Measurements from ENCODE around the gene CALML6. TPM values are rescaled to one million over a fixed set of nuclear protein-coding genes. Genes with fewer than 3 reads are reported as not detected.

The CALML6 gene
- total and polyA plus RNA-seq, 5 donors = 0.18 to 0.36 (median 0.24) TPM; not detected in 2

DNA sequence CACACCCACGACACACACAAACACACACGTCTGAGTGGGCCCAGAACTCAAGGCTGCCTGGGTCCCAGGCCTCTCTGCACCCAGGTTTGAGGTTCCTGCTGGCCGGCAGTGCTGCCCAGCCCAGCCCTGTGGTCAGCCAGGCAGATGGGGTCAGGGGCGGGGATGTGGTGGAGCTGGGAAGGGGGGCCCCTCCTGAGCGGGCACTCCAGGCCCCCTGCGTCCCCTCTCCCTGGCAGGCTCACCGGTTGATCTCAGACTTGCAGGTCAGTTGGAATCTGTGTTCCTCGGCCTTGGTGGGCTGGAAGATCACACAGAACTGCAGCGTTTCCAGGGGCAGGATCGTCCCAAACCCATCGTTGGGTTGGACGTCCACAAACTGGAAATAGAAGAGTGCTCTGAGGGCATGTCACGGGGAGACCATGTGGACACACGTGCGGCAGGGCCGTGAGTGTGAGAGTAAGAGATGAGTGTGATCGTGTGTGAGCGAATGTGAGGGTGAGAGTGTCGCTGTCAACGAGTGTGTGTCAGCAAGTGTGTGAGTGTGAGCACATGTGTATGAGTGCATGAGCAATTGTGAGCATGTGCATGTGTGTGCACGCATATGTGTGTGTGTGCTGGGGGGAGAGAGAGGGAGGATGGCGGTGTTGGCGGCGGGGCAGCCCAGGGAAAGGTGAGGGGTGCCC lies 23.7 kb downstream of the CALML6 start:
- no peak overlapping the region for H3K4me3 ChIP-seq (ENCODE audit: low read length)
- intact Hi-C loops (cut with DNase I) = no loop called here
- H3K27me3 ChIP-seq (ENCODE audit: control insufficient read depth, insufficient read depth) = no peaks in the 10 kb centered on the region
- H3K9me3 ChIP-seq (ENCODE audit: control insufficient read depth, low read length) = no peaks in the 10 kb centered on the region
- WGBS = 79% methylated on average over 24 of the region's 24 CpGs
- ATAC-seq = no peak
- H3K4me1 ChIP-seq (ENCODE audit: control insufficient read depth, insufficient read depth, low read length) = no peaks in the 10 kb centered on the region
- DNase-seq = peak in 1 of 3 donors; percentile 20
- no peak overlapping the region for H3K27ac ChIP-seq (ENCODE audit: low read length)

DNA sequence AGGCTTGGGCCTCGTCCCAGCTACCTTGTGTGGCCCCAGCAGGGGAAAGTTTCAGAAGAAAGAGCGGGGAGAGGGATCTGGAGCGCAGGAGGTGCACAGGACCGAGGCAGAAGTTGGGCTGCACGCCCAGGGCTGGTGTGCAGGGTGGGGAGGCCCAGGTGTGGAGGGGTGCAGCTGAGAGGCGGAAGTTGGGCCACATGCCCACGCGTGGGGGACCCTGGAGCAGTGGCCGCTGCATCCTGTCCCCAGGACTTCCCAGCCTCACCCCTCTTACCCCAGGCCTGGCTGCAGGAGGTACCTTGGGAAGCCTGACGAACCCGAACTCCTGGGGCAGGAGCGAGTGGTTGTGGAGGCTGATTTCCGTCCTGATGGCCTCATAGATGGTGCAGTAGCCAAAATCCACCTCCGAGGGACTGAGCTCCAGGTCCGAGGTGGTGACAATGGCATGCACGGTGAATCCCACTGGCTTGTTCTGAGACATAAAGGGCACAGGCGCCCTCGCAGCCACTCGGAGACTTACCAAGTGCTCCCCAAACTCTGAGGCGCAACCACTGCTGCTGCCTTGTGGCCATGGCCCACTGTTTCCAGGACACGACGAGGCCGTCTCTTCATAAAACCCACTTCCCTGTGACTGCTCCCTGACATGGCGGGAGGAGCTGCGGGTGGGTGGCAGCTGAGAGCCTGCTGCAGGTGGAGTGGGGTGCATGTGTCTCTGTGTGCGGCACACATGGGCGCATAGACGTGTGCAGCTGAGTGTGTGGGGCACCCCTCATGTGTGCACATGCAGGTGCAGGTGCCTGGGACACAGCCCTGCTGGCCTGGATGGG lies 24.4 kb downstream of the CALML6 start:
- no peak for ATAC-seq
- DNase-seq = peak in 1 of 3 donors; percentile 26
- no peaks in the 10 kb centered on the region for H3K9me3 ChIP-seq (ENCODE audit: control insufficient read depth, low read length)
- WGBS = 85% methylated on average over 28 of the region's 28 CpGs
- no peaks in the 10 kb centered on the region for H3K4me1 ChIP-seq (ENCODE audit: control insufficient read depth, insufficient read depth, low read length)
- H3K27me3 ChIP-seq (ENCODE audit: control insufficient read depth, insufficient read depth) = no peaks in the 10 kb centered on the region
- H3K27ac ChIP-seq (ENCODE audit: low read length) = no peak overlapping the region
- intact Hi-C loops (cut with DNase I) = loop anchor here in 2 of 4 donors (5.0 to 10.0 kb wide), 2 partner anchors 108 to 235 kb away; no protein-coding TSS in a partner anchor
- H3K4me3 ChIP-seq (ENCODE audit: low read length) = no peak overlapping the region

DNA sequence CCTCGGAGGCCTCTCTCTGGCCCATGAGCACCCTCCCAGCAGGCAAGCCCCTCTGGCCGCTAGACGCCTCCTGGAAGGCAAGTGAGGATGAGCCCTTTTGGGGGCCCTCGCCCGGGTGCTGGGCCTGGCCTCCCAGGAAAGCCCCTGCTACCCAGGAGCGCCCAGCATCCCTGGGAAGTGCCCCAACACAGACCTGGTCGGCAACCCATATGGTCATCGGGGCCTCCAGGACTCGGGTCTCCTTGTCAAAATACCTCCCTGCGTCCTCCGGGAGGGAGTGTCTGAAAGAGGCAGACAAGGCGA lies 25.0 kb downstream of the CALML6 start:
- H3K9me3 ChIP-seq (ENCODE audit: control insufficient read depth, low read length) = no peaks in the 10 kb centered on the region
- no peak overlapping the region for H3K27ac ChIP-seq (ENCODE audit: low read length)
- intact Hi-C loops (cut with DNase I) = loop anchor here in 2 of 4 donors (5.0 to 10.0 kb wide), 2 partner anchors 107 to 235 kb away; no protein-coding TSS in a partner anchor
- no peaks in the 10 kb centered on the region for H3K4me1 ChIP-seq (ENCODE audit: control insufficient read depth, insufficient read depth, low read length)
- H3K4me3 ChIP-seq (ENCODE audit: low read length) = no peak overlapping the region
- H3K27me3 ChIP-seq (ENCODE audit: control insufficient read depth, insufficient read depth) = no peaks in the 10 kb centered on the region
- DNase-seq = peak in 1 of 3 donors; percentile 35
- WGBS = 86% methylated on average over 12 of the region's 12 CpGs
- ATAC-seq = no peak

DNA sequence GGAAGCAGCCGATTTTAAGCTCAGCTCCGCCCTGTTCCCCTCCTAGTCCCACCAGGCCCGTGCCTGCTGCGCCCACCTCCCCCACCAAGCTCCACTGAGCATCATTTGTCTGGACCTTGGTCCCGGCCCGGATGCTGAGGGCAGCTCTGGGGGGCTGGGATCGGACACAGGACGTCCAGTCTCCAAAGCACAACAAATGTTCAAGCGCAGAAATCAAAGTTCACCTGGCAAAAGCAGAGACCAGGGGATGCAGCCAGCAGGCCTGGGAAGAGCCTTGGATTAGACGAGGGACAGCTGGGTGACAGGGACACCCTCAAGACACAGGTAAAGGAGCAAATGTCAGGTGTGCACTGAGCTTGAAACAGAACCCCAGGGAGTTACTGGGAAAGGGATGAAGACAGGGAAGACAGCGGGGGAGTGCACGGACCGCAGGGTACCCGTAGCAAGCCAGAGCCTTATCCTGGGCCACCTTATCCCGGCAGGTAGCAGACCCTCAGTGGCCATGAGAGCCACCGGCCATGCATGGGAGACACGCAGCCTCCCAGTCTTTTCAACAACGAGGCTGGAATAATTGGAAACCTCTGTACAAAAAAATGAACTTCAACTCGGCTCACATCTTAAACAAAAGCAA lies 26.3 kb downstream of the CALML6 start:
- 66% methylated on average over 19 of the region's 19 CpGs for WGBS
- intact Hi-C loops (cut with DNase I) = loop anchor here in 2 of 4 donors (5.0 to 10.0 kb wide), 2 partner anchors 106 to 233 kb away; no protein-coding TSS in a partner anchor
- DNase-seq (peak in 2 of 3 donors; percentile 24 to 35), ATAC-seq (no peak)
- H3K4me3 ChIP-seq (ENCODE audit: low read length) = no peak overlapping the region
- no peaks in the 10 kb centered on the region for H3K4me1 ChIP-seq (ENCODE audit: control insufficient read depth, insufficient read depth, low read length)
- no peaks in the 10 kb centered on the region for H3K27me3 ChIP-seq (ENCODE audit: control insufficient read depth, insufficient read depth)
- H3K27ac ChIP-seq (ENCODE audit: low read length) = no peak overlapping the region
- no peaks in the 10 kb centered on the region for H3K9me3 ChIP-seq (ENCODE audit: control insufficient read depth, low read length)

DNA sequence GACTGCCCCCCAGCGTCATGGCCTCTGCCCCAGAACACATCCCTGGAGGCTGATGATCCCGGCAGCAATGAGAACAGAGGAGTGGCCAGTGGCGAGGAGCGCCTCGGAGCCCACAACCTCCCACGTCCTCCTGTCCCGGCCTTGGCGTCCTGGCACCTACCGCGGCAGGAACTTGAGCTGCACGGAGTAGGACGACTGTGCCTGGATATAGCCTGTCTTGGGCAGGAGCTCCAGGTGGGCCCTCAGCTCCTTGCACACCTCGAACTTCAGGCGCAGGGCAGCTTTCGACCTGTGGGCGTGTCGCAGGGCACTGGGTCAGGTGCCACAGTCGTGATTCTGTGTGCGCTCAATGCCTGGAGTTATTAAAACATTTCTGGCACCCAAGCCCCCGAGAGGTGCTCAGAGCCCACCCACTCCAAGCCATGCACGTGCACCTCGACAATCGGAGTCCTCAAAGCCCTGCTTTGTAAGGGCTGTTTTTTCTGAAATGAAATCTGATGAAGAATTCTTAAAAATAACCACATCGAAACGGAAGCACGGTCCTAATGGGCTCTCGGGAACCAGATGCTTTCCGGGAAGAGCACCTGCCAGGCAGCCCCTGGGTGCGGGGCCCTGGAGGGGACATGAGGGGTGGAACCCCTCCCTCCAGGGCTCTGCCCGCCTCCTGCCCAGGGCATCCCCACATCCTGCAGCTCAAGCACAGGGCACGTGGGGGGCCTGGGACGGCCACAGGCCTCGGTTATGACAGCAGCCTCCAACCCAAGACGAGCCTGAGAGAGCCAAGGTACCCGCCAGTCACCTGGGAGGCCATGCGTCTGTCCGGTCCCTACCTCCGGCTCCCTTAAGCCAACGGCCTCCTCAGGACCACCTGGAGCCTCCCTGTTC lies 27.1 kb downstream of the CALML6 start:
- WGBS = 74% methylated on average over 39 of the region's 39 CpGs
- no peak overlapping the region for H3K27ac ChIP-seq (ENCODE audit: low read length)
- H3K27me3 ChIP-seq (ENCODE audit: control insufficient read depth, insufficient read depth) = no peaks in the 10 kb centered on the region
- DNase-seq (peak in 2 of 3 donors; percentile 22 to 40), ATAC-seq (no peak)
- intact Hi-C loops (cut with DNase I) = loop anchor here in 2 of 4 donors (5.0 to 10.0 kb wide), 2 partner anchors 105 to 233 kb away; no protein-coding TSS in a partner anchor
- H3K4me1 ChIP-seq (ENCODE audit: control insufficient read depth, insufficient read depth, low read length) = no peaks in the 10 kb centered on the region
- H3K4me3 ChIP-seq (ENCODE audit: low read length) = no peak overlapping the region
- no peaks in the 10 kb centered on the region for H3K9me3 ChIP-seq (ENCODE audit: control insufficient read depth, low read length)

DNA sequence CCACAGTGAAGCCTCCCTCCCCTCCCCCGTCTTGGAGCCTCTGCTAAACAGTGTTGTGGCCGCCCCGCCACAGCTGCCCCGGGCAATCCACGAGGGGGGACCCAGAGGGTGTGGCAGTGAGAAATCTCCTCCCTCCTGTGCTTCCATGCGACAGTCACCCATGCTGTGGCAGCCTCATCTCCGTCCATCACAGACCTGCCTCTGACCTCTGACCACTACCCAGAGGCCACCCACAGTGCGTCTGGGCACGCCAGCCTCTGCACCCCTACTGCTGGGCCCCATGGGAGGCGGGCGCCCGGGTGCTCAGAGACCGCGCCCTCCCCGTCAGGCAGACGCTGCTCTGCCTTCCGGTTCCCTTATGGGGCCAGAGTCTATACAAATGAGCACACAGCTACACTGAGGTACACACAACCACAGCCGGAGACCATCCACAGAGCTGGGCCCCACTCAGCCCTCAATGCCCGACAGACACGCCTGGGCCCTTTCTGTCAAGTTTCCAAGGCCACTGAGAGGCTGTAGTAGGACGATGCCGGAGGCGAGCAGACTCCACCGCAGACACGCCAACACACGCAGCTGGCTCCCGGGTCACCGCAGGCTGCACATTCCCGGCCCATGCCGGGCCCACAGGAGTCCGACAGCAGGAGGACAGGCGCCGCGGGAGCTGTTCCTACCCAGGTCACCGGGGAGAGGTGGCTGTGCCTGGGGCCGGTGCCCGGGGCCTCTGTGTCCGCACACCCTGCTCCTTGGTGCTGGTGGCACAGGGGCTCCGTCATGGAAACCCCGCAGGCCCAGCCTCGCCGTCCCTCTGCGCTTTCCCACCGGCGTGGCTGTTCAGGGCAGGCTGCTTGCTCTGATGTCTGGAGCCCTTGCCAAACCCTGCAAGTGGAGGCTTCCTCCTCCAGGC lies 27.9 kb downstream of the CALML6 start:
- intact Hi-C loops (cut with DNase I) = loop anchor here in 2 of 4 donors (5.0 to 10.0 kb wide), 2 partner anchors 104 to 232 kb away; no protein-coding TSS in a partner anchor
- 84% methylated on average over 45 of the region's 45 CpGs for WGBS
- H3K27me3 ChIP-seq (ENCODE audit: control insufficient read depth, insufficient read depth) = no peaks in the 10 kb centered on the region

DNA sequence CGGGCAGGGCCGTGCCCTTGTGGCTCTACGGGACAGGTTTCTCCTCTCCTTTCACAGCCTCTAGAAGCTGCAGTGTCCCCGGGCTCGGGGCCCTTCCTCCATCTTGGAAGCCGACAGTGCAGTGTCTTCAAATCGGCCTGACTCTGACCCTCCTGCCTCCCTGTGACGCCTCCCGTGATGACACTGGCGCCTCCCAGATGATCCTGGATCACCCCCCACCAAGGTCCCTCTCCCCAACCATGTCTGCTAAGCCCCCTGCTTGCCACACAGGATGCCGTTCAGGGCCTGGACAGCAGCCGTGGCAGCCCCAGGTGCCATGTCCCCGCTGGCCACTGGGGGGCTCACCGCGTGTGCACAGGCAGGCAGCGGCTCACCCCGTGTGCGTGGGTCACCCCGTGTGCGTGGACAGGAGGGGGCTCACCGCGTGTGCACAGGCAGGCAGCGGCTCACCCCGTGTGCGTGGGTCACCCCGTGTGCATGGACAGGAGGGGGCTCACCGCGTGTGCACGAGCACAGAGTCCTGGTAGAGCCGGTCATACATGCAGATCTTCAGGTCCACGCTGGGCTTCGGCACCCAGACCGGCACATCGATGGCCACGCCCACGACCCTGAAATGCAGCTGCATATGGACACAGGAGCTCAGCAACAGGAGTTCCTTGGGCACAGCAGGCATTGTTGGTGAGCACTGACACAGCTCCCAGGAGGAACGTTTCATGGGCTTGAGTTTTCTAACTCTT lies 28.9 kb downstream of the CALML6 start:
- Histone ChIP-seq H3K27ac (ENCODE audit: low read length) (no peak overlapping the region), H3K27me3 (ENCODE audit: control insufficient read depth, insufficient read depth) (no peaks in the 10 kb centered on the region), H3K9me3 (ENCODE audit: control insufficient read depth, low read length) (no peaks in the 10 kb centered on the region), H3K4me3 (ENCODE audit: low read length) (no peak overlapping the region), H3K4me1 (ENCODE audit: control insufficient read depth, insufficient read depth, low read length) (no peaks in the 10 kb centered on the region)
- DNase-seq (peak; percentile 56 to 86 (median 81)), ATAC-seq (peak; percentile 74 to 87)
- intact Hi-C loops (cut with DNase I) = loop anchor here in 2 of 4 donors (5.0 to 10.0 kb wide), 2 partner anchors 103 to 231 kb away; no protein-coding TSS in a partner anchor
- WGBS = 14% methylated on average over 37 of the region's 37 CpGs

More for the DNA sequence above, 27.9 kb downstream of the CALML6 start:
- Histone ChIP-seq H3K27ac (ENCODE audit: low read length) (no peak overlapping the region), H3K4me3 (ENCODE audit: low read length) (no peak overlapping the region), H3K4me1 (ENCODE audit: control insufficient read depth, insufficient read depth, low read length) (no peaks in the 10 kb centered on the region), H3K9me3 (ENCODE audit: control insufficient read depth, low read length) (no peaks in the 10 kb centered on the region)
- ATAC-seq (no peak), DNase-seq (peak in 2 of 3 donors; percentile 51 to 61)

DNA sequence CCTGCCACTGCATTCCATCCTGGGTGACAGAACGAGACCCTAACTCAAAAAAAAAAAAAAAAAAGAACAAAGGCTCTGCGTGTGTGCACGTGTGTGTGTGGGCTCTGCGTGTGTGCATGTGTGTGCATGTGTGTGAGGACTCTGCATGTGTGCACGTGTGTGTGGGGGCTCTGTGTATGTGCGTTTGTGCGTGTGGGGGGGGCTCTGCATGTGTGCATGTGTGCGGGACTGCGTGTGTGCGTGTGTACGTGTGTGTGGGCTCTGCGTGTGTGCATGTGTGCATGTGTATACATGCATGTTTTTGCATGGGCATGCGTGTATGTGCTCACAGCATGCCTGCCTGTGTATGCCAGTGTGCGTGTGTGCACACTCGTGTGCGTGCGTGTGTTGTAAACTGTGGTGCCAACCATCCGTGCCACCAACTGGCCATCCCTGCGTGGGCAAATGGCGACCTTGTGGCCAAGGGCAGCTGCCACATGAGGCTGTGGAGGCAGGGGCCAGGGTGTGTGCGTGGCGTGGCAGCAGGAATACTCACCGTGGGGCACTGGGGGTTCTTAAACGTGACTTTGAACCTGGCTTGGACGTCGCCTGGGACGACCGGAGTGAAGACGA lies 30.8 kb downstream of the CALML6 start:
- Histone ChIP-seq H3K4me3 (ENCODE audit: low read length) (no peak overlapping the region), H3K27me3 (ENCODE audit: control insufficient read depth, insufficient read depth) (no peaks in the 10 kb centered on the region), H3K27ac (ENCODE audit: low read length) (no peak overlapping the region), H3K4me1 (ENCODE audit: control insufficient read depth, insufficient read depth, low read length) (no peaks in the 10 kb centered on the region), H3K9me3 (ENCODE audit: control insufficient read depth, low read length) (no peaks in the 10 kb centered on the region)
- intact Hi-C loops (cut with DNase I) = loop anchor here in 2 of 4 donors (5.0 to 10.0 kb wide), 2 partner anchors 101 to 229 kb away; no protein-coding TSS in a partner anchor
- WGBS = 86% methylated on average over 29 of the region's 29 CpGs
- peak in 2 of 3 donors; percentile 36 to 45 for DNase-seq
- ATAC-seq = no peak
